Mononuclear cell (primary cell): ENCODE measurements around the gene CERS5. TPM values are rescaled to one million over a fixed set of nuclear protein-coding genes. Genes with fewer than 3 reads are reported as not detected.

ENCODE experiments used
- H3K27me3 ChIP-seq: 2 replicates; pipeline ENCODE4 v1.6.0; 2011; ENCODE audit warnings: low read length, control low read depth; ENCODE audit not compliant: insufficient read depth
- H3K4me1 ChIP-seq: 2 replicates; pipeline ENCODE4 v1.5.1; 2011; ENCODE audit warnings: mild to moderate bottlenecking, low read length, control low read depth; ENCODE audit not compliant: insufficient read depth
- H3K4me3 ChIP-seq: 2 replicates; pipeline ENCODE4 v1.5.1; 2011; ENCODE audit warnings: mild to moderate bottlenecking, low read length, moderate library complexity
- H3K9me3 ChIP-seq: 2 replicates; pipeline ENCODE4 v1.5.1; 2011; ENCODE audit warnings: low read depth, mild to moderate bottlenecking, control low read depth, low read length
- total RNA-seq: library from RNA; depleted of rRNA; stranded (reverse); fragments of >200 nt; gene quantifications from one replicate; pipeline ENCODE4 v1.2.3, GENCODE V29; 2012

CERS5 gene, protein sequence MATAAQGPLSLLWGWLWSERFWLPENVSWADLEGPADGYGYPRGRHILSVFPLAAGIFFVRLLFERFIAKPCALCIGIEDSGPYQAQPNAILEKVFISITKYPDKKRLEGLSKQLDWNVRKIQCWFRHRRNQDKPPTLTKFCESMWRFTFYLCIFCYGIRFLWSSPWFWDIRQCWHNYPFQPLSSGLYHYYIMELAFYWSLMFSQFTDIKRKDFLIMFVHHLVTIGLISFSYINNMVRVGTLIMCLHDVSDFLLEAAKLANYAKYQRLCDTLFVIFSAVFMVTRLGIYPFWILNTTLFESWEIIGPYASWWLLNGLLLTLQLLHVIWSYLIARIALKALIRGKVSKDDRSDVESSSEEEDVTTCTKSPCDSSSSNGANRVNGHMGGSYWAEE
- total RNA-seq = 30.3 TPM

- Histone ChIP-seq H3K27me3 (no peaks in the 10 kb centered on the region), H3K4me1 (peaks cover 29% of the 10 kb centered on the region), H3K4me3 (peak within 1 kb of the TSS; percentile 90), H3K9me3 (no peaks in the 10 kb centered on the region)
Measured at GRCh38 chr12:50167049-50167828, at the start of gene CERS5. TSS of gene CERS5 (minus strand) at chr12:50167369. CDS start at chr12:50167297, 72 bp downstream.

DNA sequence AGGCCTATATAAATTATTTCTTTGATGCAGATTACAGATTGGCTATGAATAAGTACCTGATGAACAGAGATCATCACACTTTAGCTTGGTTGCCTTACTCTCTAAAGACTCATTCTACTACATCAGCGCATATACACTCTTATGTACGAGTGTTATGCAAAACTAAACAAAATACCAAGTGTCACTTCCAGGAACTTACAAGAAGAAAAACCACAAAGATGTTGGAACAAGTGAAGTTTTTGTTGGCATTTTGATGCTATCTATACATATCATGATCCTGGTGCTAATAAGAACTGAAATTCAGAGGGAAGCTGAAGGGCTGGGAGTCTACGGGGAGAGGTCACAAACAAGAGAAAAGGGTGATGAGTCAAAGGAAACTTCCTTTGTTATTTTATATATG, 47.9 kb upstream of the CERS5 start:
- Histone ChIP-seq H3K27me3 (no peaks in the 10 kb centered on the region), H3K4me3 (no peak overlapping the region), H3K4me1 (peaks cover 17% of the 10 kb centered on the region), H3K9me3 (no peaks in the 10 kb centered on the region)

DNA sequence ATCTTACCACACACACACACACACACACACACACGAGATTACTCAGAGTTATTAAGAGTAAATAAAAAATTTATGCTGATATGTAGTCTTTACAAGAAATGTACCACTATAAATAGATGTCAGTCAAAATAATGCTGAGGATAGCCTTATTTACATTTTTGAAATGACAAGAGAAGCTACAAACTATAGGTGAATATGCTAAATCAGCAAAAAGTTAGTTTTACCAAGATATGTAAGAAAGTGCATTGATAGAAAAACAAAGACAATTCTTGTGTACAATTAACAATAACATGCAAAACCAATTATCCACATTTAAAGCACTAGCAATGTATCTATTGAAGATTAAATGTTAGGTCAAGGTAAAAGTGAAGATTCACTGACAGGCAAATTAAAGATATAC, 46.8 kb upstream of the CERS5 start:
- Histone ChIP-seq H3K9me3 (no peaks in the 10 kb centered on the region), H3K27me3 (no peaks in the 10 kb centered on the region), H3K4me1 (peaks cover 11% of the 10 kb centered on the region), H3K4me3 (no peak overlapping the region)

- Histone ChIP-seq H3K4me3 (no peak overlapping the region), H3K27me3 (no peaks in the 10 kb centered on the region), H3K9me3 (no peaks in the 10 kb centered on the region), H3K4me1 (peaks cover 11% of the 10 kb centered on the region)
Measured at GRCh38 chr12:50213439-50213838, 46.3 kb upstream of the CERS5 start.

DNA sequence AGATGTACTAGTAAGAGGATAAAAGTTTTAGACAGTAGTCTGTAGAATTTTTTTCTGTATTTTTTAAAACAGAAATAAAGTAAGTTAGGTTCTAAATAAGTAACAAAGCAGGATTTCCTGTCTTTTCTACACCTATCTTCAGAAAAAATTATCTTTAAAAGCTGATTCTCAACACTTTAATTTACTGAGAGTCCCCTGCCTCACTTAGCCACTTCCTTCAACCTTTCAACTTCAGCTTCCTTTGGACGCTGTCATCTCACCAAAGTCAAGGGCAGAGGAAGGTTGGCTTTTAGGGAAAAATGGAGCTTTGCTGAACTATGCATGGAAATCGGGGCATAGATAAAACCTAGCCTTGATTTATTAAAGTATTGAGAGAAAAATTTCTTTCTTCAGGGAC, 44.9 kb upstream of the CERS5 start:
- H3K9me3 ChIP-seq = no peaks in the 10 kb centered on the region
- H3K27me3 ChIP-seq = no peaks in the 10 kb centered on the region
- peaks cover 11% of the 10 kb centered on the region for H3K4me1 ChIP-seq
- H3K4me3 ChIP-seq = no peak overlapping the region

GRCh38 chr12:50211392-50212070, 44.4 kb upstream of the CERS5 start:
- Histone ChIP-seq H3K4me1 (peaks cover 11% of the 10 kb centered on the region), H3K4me3 (no peak overlapping the region), H3K9me3 (no peaks in the 10 kb centered on the region), H3K27me3 (no peaks in the 10 kb centered on the region)

GRCh38 chr12:50207424-50207823, 40.3 kb upstream of the CERS5 start:
- Histone ChIP-seq H3K9me3 (no peaks in the 10 kb centered on the region), H3K4me3 (no peak overlapping the region), H3K4me1 (peaks cover 11% of the 10 kb centered on the region), H3K27me3 (no peaks in the 10 kb centered on the region)

- H3K4me1 ChIP-seq = no peaks in the 10 kb centered on the region
- H3K4me3 ChIP-seq = no peak overlapping the region
- no peaks in the 10 kb centered on the region for H3K27me3 ChIP-seq
- H3K9me3 ChIP-seq = no peaks in the 10 kb centered on the region
Measured at GRCh38 chr12:50205648-50206047, 38.5 kb upstream of the CERS5 start.

DNA sequence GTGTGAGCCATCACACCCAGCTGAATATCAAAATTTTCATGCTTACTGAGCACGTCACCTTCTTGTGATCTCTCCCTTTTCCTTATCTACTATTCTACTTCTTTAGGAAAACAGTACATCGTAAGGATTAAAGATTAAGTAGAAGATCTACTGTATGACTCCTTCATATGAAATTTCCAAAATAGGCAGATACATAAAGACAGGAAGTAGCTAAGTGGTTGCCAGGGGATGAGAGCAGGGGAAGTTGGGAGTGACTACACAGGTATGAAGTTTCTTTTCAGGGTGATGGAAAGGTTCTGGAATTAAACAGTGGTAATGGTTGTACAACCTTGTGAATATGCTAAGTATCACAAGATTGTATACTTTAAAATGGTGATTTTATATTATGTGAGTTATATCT, 36.5 kb upstream of the CERS5 start:
- Histone ChIP-seq H3K4me1 (no peaks in the 10 kb centered on the region), H3K27me3 (no peaks in the 10 kb centered on the region), H3K4me3 (no peak overlapping the region), H3K9me3 (no peaks in the 10 kb centered on the region)

- Histone ChIP-seq H3K27me3 (no peaks in the 10 kb centered on the region), H3K4me3 (no peak overlapping the region), H3K4me1 (no peaks in the 10 kb centered on the region), H3K9me3 (no peaks in the 10 kb centered on the region)
Measured at GRCh38 chr12:50201987-50202521, 34.9 kb upstream of the CERS5 start.

DNA sequence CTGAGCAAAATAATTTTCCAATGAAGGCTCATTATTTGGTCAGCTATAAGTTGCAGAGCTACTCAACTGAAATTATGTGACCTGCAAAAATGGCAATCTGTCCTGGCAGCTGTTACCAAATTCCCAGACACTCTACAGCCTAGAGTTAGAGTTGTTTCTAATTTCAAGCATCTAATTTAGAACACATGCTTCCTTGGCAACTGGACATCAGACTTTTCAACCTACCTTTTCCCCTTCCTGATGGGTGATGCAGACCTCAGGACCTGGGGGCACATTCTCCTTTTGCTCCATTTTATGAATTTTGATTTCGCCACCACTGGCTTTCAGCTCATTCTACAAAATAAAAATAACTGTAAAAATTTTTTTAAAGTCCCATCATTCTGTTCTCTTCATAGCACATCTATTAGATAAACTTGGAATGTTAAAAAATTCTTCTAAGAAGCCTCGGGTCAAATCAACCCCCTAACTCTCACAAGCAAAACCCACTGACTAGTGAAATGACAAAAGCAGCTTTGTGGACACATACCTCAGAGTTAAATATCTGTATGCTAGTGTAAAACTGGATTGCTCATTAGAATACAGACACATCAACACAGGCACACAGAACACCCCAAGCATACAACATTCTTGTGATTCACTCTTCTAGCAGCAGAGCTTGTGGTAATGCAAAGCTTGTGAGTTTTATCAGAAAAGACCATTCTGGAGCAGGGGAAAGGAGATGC, 33.5 kb upstream of the CERS5 start:
- Histone ChIP-seq H3K27me3 (no peaks in the 10 kb centered on the region), H3K9me3 (no peaks in the 10 kb centered on the region), H3K4me1 (no peaks in the 10 kb centered on the region), H3K4me3 (no peak overlapping the region)

GRCh38 chr12:50198829-50199228, 31.7 kb upstream of the CERS5 start:
- Histone ChIP-seq H3K4me1 (no peaks in the 10 kb centered on the region), H3K27me3 (no peaks in the 10 kb centered on the region), H3K4me3 (no peak overlapping the region), H3K9me3 (no peaks in the 10 kb centered on the region)

DNA sequence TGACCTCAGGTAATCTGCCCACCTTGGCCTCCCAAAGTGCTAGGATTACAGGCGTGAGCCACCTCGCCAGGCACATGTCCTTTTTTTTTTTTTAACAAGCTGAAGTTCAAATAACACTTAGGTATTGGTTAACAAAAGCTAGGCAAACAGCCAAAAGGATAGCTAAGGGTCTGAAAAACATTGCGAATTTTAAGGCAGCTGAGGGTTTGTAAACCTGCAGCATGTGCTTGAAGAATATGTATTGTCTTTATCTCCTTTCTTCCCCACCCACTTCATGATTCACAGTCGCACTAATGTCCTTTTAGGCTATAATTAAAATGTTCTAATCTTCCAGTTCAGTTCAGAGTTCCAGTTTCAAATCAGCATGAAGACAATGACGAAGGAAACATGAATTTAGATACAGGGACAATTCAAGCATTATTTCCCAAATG, 30.1 kb upstream of the CERS5 start:
- no peaks in the 10 kb centered on the region for H3K9me3 ChIP-seq
- no peaks in the 10 kb centered on the region for H3K27me3 ChIP-seq
- no peak overlapping the region for H3K4me3 ChIP-seq
- no peaks in the 10 kb centered on the region for H3K4me1 ChIP-seq

GRCh38 chr12:50196537-50196936, 29.4 kb upstream of the CERS5 start:
- no peaks in the 10 kb centered on the region for H3K9me3 ChIP-seq
- no peak overlapping the region for H3K4me3 ChIP-seq
- H3K4me1 ChIP-seq = no peaks in the 10 kb centered on the region
- H3K27me3 ChIP-seq = no peaks in the 10 kb centered on the region
